ENCODE data around the gene TMEM213. TPM values are rescaled to one million over a fixed set of nuclear protein-coding genes. Genes with fewer than 3 reads are reported as not detected.
A peak's percentile ranks its signal among the peaks of the same experiment; 100 is the strongest.

The TMEM213 gene
- total and polyA plus RNA-seq, 10 of the 15 experiments (the other 5 are each of a cell fraction or from before 2014, with no cell fraction given): not detected

DNA sequence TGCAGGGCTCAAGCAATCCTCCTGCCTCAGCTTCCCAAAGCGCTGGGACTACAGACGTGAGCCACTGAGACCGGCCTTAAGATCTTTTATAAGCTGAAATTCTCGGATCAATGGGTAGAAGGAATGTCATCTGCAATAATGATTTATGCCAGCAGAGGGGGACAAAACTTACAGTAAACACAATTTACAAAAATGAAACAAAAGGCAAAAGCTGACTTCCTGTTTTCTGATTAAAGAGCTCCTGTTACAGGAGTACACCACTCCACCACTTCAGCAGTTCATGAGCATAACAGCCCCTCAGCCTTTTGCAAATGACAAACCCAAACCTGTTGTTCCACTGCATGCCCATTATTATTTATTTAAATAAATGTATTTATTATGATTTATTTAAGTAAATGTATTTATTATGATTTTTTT lies 88.7 kb downstream of the TMEM213 start:
- Histone ChIP-seq H4K20me1 (ENCODE audit: control insufficient read depth, insufficient read depth) (no peaks in the 10 kb centered on the region), H3K9me3 (replicated peaks; ENCODE audit: control insufficient read depth, insufficient read depth, low read length) (no peaks in the 10 kb centered on the region), H3K79me2 (ENCODE audit: control insufficient read depth, insufficient read depth, low read length) (no peaks in the 10 kb centered on the region), H3K36me3 (ENCODE audit: control insufficient read depth in 2 of 2, insufficient read depth in 2 of 2, low read length in 1 of 2) (no peaks in the 10 kb centered on the region), H3K4me1 (ENCODE audit: control insufficient read depth, insufficient read depth, low read length) (no peaks in the 10 kb centered on the region), H3K4me2 (ENCODE audit: control insufficient read depth, insufficient read depth) (no peak overlapping the region; the same call in 1 of the 2 replicates), H3K9ac (ENCODE audit: control insufficient read depth, insufficient read depth, low read length) (no peak overlapping the region), H3K4me3 (no peak overlapping the region), H3K27me3 (replicated peaks in 1 of 2; ENCODE audit: control insufficient read depth in 2 of 2, insufficient read depth in 2 of 2, low read length in 1 of 2) (no peaks in the 10 kb centered on the region), H3K27ac (ENCODE audit: control insufficient read depth, insufficient read depth) (peak overlapping the region; percentile 18; the same call in 1 of the 2 replicates), H2AFZ (ENCODE audit: control insufficient read depth, low read depth, low read length) (peak overlapping the region; percentile 32)
- FAIRE-seq (peak; percentile 94), ATAC-seq (peak; percentile 95), DNase-seq (ENCODE audit: low read depth, low spot score) (peak; percentile 42)
- BruUV-seq (replicated peaks): no TSS peak
- 1% methylated on average over 4 of the region's 4 CpGs for WGBS (ENCODE audit: insufficient coverage, insufficient replicate concordance, low lambda C conversion rate, missing lambda C conversion rate)
- intact Hi-C loops (cut with micrococcal nuclease; ENCODE audit: unreplicated experiment) (loop anchor here (1.0 kb wide), 2 partner anchors 94 to 189 kb away; no protein-coding TSS in a partner anchor), in situ Hi-C loops (cut with MboI) (loop anchor here (5.0 kb wide), 2 partner anchors 96 to 191 kb away; partner anchors contain the start of gene KIAA1549)
- POLR2A ChIA-PET: interaction anchor here (0.7 to 0.9 kb wide), 2 partner anchors 95 to 99 kb away, joined by 3 read pairs; no protein-coding TSS in a partner anchor
- CTCF ChIA-PET: interaction anchor here (0.6 to 4.4 kb wide), 49 partner anchors 9 to 721 kb away, joined by 3 to 57 read pairs (median 4); a partner anchor contains a TSS
- RAD21 ChIA-PET (ENCODE audit: unreplicated experiment): interaction anchor here (0.5 to 2.3 kb wide), 18 partner anchors 9 to 246 kb away, joined by 3 to 41 read pairs (median 4); no protein-coding TSS in a partner anchor
- SMC1A ChIA-PET (ENCODE audit: uncharacterized antibody, unreplicated experiment): interaction anchor here (0.7 to 1.7 kb wide), 23 partner anchors 8 to 548 kb away, joined by 3 to 17 read pairs (median 4); a partner anchor contains a TSS
- TF ChIP-seq SMC3 (IDR thresholded peaks at IDR 0.05; ENCODE audit: borderline replicate concordance, low read length) (peak; percentile 71), CREM (IDR thresholded peaks at IDR 0.05; ENCODE audit: low read depth) (no peak), RAD21 (IDR thresholded peaks at IDR 0.05; ENCODE audit: insufficient read depth, low read depth, low read length) (peak; percentile 66), SPI1 (IDR thresholded peaks at IDR 0.05; ENCODE audit: borderline replicate concordance, insufficient read depth, low read depth, low read length) (peak; percentile 96), HSF1 (IDR thresholded peaks at IDR 0.05; ENCODE audit: low read depth, low read length) (no peak), RB1 (IDR thresholded peaks at IDR 0.05; ENCODE audit: borderline replicate concordance) (no peak), MYB (IDR thresholded peaks at IDR 0.05; ENCODE audit: borderline replicate concordance, low read depth, low read length) (no peak), SUZ12 (IDR thresholded peaks at IDR 0.05; ENCODE audit: unreplicated experiment) (no peak), KLF5 (IDR thresholded peaks at IDR 0.05; ENCODE audit: partially characterized antibody) (no peak)
- TF ChIP-seq, protein P1, sequence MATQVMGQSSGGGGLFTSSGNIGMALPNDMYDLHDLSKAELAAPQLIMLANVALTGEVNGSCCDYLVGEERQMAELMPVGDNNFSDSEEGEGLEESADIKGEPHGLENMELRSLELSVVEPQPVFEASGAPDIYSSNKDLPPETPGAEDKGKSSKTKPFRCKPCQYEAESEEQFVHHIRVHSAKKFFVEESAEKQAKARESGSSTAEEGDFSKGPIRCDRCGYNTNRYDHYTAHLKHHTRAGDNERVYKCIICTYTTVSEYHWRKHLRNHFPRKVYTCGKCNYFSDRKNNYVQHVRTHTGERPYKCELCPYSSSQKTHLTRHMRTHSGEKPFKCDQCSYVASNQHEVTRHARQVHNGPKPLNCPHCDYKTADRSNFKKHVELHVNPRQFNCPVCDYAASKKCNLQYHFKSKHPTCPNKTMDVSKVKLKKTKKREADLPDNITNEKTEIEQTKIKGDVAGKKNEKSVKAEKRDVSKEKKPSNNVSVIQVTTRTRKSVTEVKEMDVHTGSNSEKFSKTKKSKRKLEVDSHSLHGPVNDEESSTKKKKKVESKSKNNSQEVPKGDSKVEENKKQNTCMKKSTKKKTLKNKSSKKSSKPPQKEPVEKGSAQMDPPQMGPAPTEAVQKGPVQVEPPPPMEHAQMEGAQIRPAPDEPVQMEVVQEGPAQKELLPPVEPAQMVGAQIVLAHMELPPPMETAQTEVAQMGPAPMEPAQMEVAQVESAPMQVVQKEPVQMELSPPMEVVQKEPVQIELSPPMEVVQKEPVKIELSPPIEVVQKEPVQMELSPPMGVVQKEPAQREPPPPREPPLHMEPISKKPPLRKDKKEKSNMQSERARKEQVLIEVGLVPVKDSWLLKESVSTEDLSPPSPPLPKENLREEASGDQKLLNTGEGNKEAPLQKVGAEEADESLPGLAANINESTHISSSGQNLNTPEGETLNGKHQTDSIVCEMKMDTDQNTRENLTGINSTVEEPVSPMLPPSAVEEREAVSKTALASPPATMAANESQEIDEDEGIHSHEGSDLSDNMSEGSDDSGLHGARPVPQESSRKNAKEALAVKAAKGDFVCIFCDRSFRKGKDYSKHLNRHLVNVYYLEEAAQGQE (IDR thresholded peaks at IDR 0.05; ENCODE audit: low read depth, low read length): no peak
- TF ChIP-seq, protein P2, sequence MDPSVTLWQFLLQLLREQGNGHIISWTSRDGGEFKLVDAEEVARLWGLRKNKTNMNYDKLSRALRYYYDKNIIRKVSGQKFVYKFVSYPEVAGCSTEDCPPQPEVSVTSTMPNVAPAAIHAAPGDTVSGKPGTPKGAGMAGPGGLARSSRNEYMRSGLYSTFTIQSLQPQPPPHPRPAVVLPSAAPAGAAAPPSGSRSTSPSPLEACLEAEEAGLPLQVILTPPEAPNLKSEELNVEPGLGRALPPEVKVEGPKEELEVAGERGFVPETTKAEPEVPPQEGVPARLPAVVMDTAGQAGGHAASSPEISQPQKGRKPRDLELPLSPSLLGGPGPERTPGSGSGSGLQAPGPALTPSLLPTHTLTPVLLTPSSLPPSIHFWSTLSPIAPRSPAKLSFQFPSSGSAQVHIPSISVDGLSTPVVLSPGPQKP (IDR thresholded peaks at IDR 0.05; ENCODE audit: low read depth, low read length): no peak; the same call in 1 of the 2 replicates
- TF ChIP-seq, protein P3, sequence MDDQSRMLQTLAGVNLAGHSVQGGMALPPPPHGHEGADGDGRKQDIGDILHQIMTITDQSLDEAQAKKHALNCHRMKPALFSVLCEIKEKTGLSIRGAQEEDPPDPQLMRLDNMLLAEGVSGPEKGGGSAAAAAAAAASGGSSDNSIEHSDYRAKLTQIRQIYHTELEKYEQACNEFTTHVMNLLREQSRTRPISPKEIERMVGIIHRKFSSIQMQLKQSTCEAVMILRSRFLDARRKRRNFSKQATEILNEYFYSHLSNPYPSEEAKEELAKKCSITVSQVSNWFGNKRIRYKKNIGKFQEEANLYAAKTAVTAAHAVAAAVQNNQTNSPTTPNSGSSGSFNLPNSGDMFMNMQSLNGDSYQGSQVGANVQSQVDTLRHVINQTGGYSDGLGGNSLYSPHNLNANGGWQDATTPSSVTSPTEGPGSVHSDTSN (IDR thresholded peaks at IDR 0.05; ENCODE audit: insufficient replicate concordance, low read depth, low read length): no peak
